MM.1S (cell line): ENCODE measurements around the gene TCF12.

Source experiments
- DNase-seq: peaks from one replicate; pipeline ENCODE4 v3.0.0-alpha.2; 2015
- H2AFZ ChIP-seq: fragments of 300-600 bp; sonication (generic); 2 replicates; pipeline ENCODE4 v1.6.0; 2016; ENCODE audit warnings: antibody characterized with exemption, low read length
- H3F3A ChIP-seq: fragments of 300-600 bp; sonication (generic); 2 replicates; pipeline ENCODE4 v1.6.1; 2016; ENCODE audit warnings: mild to moderate bottlenecking, antibody characterized with exemption, low read length, moderate library complexity, mixed read lengths; ENCODE audit not compliant: insufficient read depth
- H3K27ac ChIP-seq: fragments of 300-600 bp; sonication (generic); 2 replicates; pipeline ENCODE4 v1.5.1; 2016; ENCODE audit warnings: mild to moderate bottlenecking, low read length
- H3K27me3 ChIP-seq: fragments of 300-600 bp; sonication (generic); replicated peaks from 2 replicates; pipeline ENCODE4 v1.6.0; 2016; ENCODE audit warnings: low read length; ENCODE audit not compliant: insufficient read depth
- H3K36me3 ChIP-seq: fragments of 300-600 bp; sonication (generic); replicated peaks from 2 replicates; pipeline ENCODE4 v1.6.1; 2016; ENCODE audit warnings: mild to moderate bottlenecking, low read length, mixed read lengths; ENCODE audit not compliant: insufficient read depth
- H3K4me1 ChIP-seq: fragments of 300-600 bp; sonication (generic); 2 replicates; pipeline ENCODE4 v1.6.1; 2016; ENCODE audit warnings: low read length, mixed read lengths
- H3K4me2 ChIP-seq: fragments of 300-600 bp; sonication (generic); 2 replicates; pipeline ENCODE4 v1.6.0; 2016; ENCODE audit warnings: low read depth, low read length
- H3K4me3 ChIP-seq: fragments of 300-600 bp; sonication (generic); 2 replicates; pipeline ENCODE4 v1.5.1; 2016; ENCODE audit warnings: low read length, mixed read lengths
- H3K79me2 ChIP-seq: fragments of 300-600 bp; sonication (generic); 2 replicates; pipeline ENCODE4 v1.6.1; 2016; ENCODE audit warnings: mixed run types, low read length, mixed read lengths
- H3K9ac ChIP-seq: fragments of 300-600 bp; sonication (generic); 2 replicates; pipeline ENCODE4 v1.6.1; 2016; ENCODE audit warnings: low read length, mixed read lengths
- H3K9me2 ChIP-seq: fragments of 300-600 bp; sonication (generic); replicated peaks from 2 replicates; pipeline ENCODE4 v1.6.1; 2016; ENCODE audit warnings: mild to moderate bottlenecking, low read length, mixed read lengths; ENCODE audit not compliant: insufficient read depth
- H3K9me3 ChIP-seq: fragments of 300-600 bp; sonication (generic); replicated peaks from 2 replicates; pipeline ENCODE4 v1.6.1; 2016; ENCODE audit warnings: mild to moderate bottlenecking, low read length, mixed read lengths; ENCODE audit not compliant: insufficient read depth
- H4K20me1 ChIP-seq: fragments of 300-600 bp; sonication (generic); 2 replicates; pipeline ENCODE4 v1.6.1; 2016; ENCODE audit warnings: mild to moderate bottlenecking, low read length, moderate library complexity, mixed read lengths; ENCODE audit not compliant: insufficient read depth
- CTCF ChIP-seq: fragments of 300-600 bp; sonication (generic); IDR thresholded peaks from 2 replicates; pipeline ENCODE4 v1.5.1; 2016; ENCODE audit warnings: antibody characterized with exemption, low read length, mixed read lengths
- EZH2 ChIP-seq: fragments of 300-600 bp; sonication (generic); optimal IDR thresholded peaks from 2 replicates; pipeline ENCODE3; 2017; ENCODE audit warnings: low read depth, mild to moderate bottlenecking, antibody characterized with exemption, low read length, mixed read lengths
- EZH2phosphoT487 ChIP-seq: fragments of 300-600 bp; sonication (generic); IDR thresholded peaks from 2 replicates; pipeline ENCODE4 v1.6.1; 2018; ENCODE audit warnings: antibody characterized with exemption, low read length

TCF12 gene

DNA sequence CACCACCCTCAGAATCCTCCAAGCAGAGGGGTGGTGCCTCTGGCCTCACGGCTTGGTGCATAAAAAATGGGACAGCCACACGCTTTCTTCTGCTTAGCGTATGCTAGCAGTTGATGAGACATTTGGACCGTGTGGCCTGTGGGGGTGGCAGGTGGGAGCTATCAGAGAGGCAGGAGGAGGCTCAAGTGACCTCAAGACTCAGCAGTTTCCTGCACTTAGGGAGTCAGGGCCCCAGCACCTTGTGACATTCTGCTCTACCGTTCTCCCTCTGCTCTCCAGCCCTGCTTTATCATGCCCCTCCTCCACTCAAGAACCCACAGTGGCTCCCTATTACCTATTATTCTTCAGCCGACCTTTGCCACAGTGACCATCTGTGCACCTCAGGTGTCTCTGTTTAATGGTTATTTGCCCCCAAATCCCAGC is 416.9 kb downstream of the TCF12 start:
- no peak overlapping the region for H3K9ac ChIP-seq
- TF ChIP-seq EZH2phosphoT487 (no peak), CTCF (no peak), EZH2 (no peak)

DNA sequence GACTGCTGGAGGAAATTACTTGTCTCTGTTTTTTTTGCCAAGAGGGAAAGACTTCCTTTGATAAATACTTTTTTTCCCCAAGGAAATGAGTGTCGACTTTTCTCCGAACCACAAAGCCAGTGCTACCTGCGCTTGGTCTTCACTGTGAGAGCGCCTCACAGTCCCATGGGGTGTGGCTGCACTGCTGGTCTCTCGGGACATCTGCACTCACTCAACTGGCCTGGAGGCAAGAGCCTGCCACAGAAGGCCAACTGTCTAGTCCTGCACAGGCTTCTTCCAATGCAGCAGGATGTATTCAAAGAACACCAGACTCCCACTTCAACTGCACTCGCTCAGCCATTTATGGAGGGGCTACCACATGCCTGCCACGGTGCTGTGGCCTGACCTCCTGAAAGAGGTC is 417.3 kb downstream of the TCF12 start:
- Histone ChIP-seq H3K27me3 (no peaks in the 10 kb centered on the region), H4K20me1 (no peaks in the 10 kb centered on the region), H3K4me1 (no peaks in the 10 kb centered on the region), H3K9me2 (no peaks in the 10 kb centered on the region), H3K27ac (no peak overlapping the region), H3K36me3 (no peaks in the 10 kb centered on the region), H2AFZ (no peak overlapping the region), H3K79me2 (no peaks in the 10 kb centered on the region), H3K9ac (no peak overlapping the region), H3K4me2 (no peak overlapping the region), H3F3A (no peaks in the 10 kb centered on the region), H3K9me3 (no peaks in the 10 kb centered on the region), H3K4me3 (no peak overlapping the region)
- no peak for TF ChIP-seq EZH2
- TF ChIP-seq EZH2phosphoT487: no peak
- TF ChIP-seq CTCF: no peak
- DNase-seq: no peak

More for the DNA sequence above, 416.9 kb downstream of the TCF12 start:
- no peak for DNase-seq
- Histone ChIP-seq H2AFZ (no peak overlapping the region), H3K4me2 (no peak overlapping the region), H3K27ac (no peak overlapping the region), H3F3A (no peaks in the 10 kb centered on the region), H4K20me1 (no peaks in the 10 kb centered on the region), H3K79me2 (no peaks in the 10 kb centered on the region), H3K4me3 (no peak overlapping the region), H3K9me3 (no peaks in the 10 kb centered on the region), H3K9me2 (no peaks in the 10 kb centered on the region), H3K4me1 (no peaks in the 10 kb centered on the region), H3K27me3 (no peaks in the 10 kb centered on the region), H3K36me3 (no peaks in the 10 kb centered on the region)

DNA sequence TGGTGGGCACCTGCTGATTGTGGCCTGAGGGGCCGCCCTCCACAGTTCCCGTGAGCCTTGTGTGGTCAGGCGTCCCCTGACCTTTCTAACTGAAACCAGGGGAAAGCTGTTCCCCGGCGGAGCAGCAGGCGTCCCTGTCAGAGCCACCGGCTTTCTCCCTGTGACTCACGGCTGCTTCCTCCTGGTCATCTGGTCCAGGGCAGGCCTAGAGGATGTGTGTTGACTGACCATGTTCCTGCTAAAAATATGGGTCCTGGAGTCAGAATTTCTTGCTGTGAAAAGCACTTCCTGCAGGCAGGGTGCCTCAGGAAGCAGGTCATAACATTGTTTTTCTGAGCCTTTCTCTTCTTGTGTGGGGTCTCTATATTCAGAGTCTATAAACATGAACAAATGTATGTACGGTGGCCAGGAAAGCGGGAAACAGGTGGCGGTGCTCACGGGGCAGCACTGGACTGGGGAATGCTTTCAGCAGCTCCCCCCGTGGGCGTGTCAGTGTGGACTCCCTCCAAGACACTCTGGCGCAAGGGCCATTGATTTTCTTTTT is 419.5 kb downstream of the TCF12 start:
- Histone ChIP-seq H3K27me3 (no peaks in the 10 kb centered on the region), H3K4me2 (no peak overlapping the region), H3K4me1 (no peaks in the 10 kb centered on the region), H2AFZ (no peak overlapping the region), H4K20me1 (no peaks in the 10 kb centered on the region), H3K27ac (no peak overlapping the region), H3K9ac (no peak overlapping the region), H3K36me3 (no peaks in the 10 kb centered on the region), H3F3A (no peaks in the 10 kb centered on the region), H3K4me3 (no peak overlapping the region), H3K79me2 (no peaks in the 10 kb centered on the region), H3K9me2 (no peaks in the 10 kb centered on the region), H3K9me3 (no peaks in the 10 kb centered on the region)
- TF ChIP-seq CTCF (no peak), EZH2 (no peak), EZH2phosphoT487 (no peak)
- DNase-seq: no peak

- Histone ChIP-seq H3K4me3 (no peak overlapping the region), H3K9me2 (no peaks in the 10 kb centered on the region), H3K27me3 (no peaks in the 10 kb centered on the region), H4K20me1 (no peaks in the 10 kb centered on the region), H3F3A (no peaks in the 10 kb centered on the region), H3K36me3 (no peaks in the 10 kb centered on the region), H3K4me2 (no peak overlapping the region), H2AFZ (no peak overlapping the region), H3K79me2 (no peaks in the 10 kb centered on the region), H3K27ac (no peak overlapping the region), H3K9ac (no peak overlapping the region), H3K4me1 (no peaks in the 10 kb centered on the region), H3K9me3 (no peaks in the 10 kb centered on the region)
- DNase-seq: no peak
- TF ChIP-seq EZH2phosphoT487 (no peak), CTCF (no peak), EZH2 (no peak)
Measured at GRCh38 chr15:57339321-57339720, 420.9 kb downstream of the TCF12 start.
